Pancreas (tissue), 10 donors: ENCODE results near the gene HOXA4. TPM values are rescaled to one million over a fixed set of nuclear protein-coding genes. Genes with fewer than 3 reads are reported as not detected.
A peak's percentile ranks its signal among the peaks of the same experiment; 100 is the strongest.

Experiments
- ATAC-seq, 4 donors: fragments of 200-7000 bp; cut with Tn5 transposase; one replicate each; pipeline versions ENCODE4 v1.8.0 to v1.9.1; 2020; ENCODE audit warnings: mild to moderate bottlenecking in 4 of 4, moderate library complexity in 4 of 4
- DNase-seq, 6 donors: peaks; one replicate each; pipeline ENCODE4 v3.0.0-alpha.2; 2020
- FAIRE-seq: peaks from 2 replicates; lab custom pipeline; 2012; peaks lifted over from hg19 to GRCh38; lab: Jason Lieb, UNC
- H3K27ac ChIP-seq, 4 donors: fragments of 200-600 bp; sonication (generic); 1 replicate in 3 of 4; 2 replicates in 1 of 4; pipeline versions ENCODE4 v1.5.0 to v1.8.0; 2020
- H3K27me3 ChIP-seq, 4 donors: fragments of 200-600 bp; one replicate each; pipeline ENCODE4 v1.8.0; 2021
- H3K36me3 ChIP-seq, 3 donors: fragments of 200-600 bp; sonication (generic) in 1 of 3; one replicate each; pipeline versions ENCODE4 v1.5.0 to v1.8.0; 2020 to 2021
- H3K4me1 ChIP-seq, 3 donors: fragments of 200-600 bp; one replicate each; pipeline ENCODE4 v1.8.0; 2021
- H3K4me3 ChIP-seq, 4 donors: fragments of 200-600 bp; sonication (generic) in 2 of 4; one replicate each; pipeline versions ENCODE4 v1.5.0 to v1.8.0; 2020 to 2021
- H3K9me3 ChIP-seq, 4 donors: fragments of 200-600 bp; one replicate each; pipeline ENCODE4 v1.8.0; 2021
- WGBS, 2 donors: extraction: QIAGEN DNeasy Blood & Tissue Kit; methylation state at CpG; one replicate each; pipeline ENCODE4 v1.1.7; 2013; 5-methylcytosine and 5-hydroxymethylcytosine counted together
- intact Hi-C, 3 donors: fragments of 100-400 bp; cut with DNase I; formaldehyde crosslinking; loops; one replicate each; pipeline versions ENCODE4 v1.11.1 to v1.14.2; 2022
- polyA plus RNA-seq, 2 donors: library from polyadenylated mRNA; stranded (reverse); fragments of 200-250 nt; gene quantifications; one replicate each; pipeline ENCODE4 v1.2.3, GENCODE V29; 2013
- total RNA-seq, 6 donors: library from RNA; stranded (reverse); fragmentation: NEBNext Ultra II Directional in 4 of 6; extraction: Animal tissue kit (Norgen Biotek cat#: 25700) in 4 of 6; gene quantifications; one replicate each; pipeline versions ENCODE4 v1.2.1 to v1.2.4, GENCODE V29; 2021 to 2023
- TF ChIP-seq, protein P1 (sequence below), 4 donors: fragments of 200-600 bp; sonication (generic) in 3 of 4; IDR thresholded peaks; one replicate each; pipeline versions ENCODE4 v1.5.0 to v1.8.0; 2021; ENCODE audit warnings: antibody characterized with exemption in 4 of 4
- donor health status: healthy with polysubstance abuse.
- donor health status: DM: no; HTN: no; CAD: no; lungs with moderate emphysema.
- donor health status: DM: no; HTN: no; CAD: no.
- donor health status: control.
- donor health status: control.
- donor health status: Bipolar disorder and iron deficiency.
- donor health status: DM: yes; HTN: yes; CAD: no.
- donor health status: DM: no; HTN: no; CAD: no.
- donor health status: DM: no; HTN: no; CAD: no.
- donor health status: DM: yes; HTN: yes; CAD: no.

Gene HOXA4
- total and polyA plus RNA-seq, 8 donors = 0.19 to 2.4 (median 0.58) TPM

DNA sequence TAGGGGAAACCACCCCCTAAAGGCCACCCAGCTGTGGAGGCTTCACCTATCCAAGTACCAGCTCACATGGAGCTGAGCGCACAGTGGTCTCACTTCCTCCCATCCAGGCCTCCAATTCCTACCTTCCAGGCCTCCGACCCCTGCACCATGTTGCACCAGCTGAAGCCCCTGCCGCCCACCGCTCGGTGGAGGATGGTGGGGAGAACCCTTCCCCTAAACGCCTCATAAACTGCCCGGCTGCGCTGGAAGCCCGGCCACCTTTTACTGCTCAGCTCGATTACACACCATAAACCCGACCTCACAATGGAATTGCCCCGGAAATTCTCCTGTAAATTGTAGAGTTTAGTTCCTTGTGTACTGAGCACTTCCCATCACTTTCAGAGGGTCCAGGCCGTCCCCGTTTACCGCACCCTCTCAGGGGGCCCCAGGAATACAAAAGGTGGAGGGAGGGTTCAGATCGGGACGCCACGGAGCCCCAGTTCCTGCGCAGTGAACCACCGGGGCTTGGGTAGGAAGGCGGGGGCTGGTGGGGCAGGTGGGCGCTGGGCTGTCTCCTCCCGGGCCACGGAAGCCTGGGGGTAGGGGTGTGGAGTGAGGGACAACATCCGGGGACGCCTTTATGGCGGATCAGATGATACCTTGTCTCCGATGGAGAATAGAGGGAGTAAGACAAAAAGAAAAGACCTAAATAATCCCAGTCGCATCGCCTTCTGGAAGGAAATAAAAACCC is 27.3 kb upstream of the HOXA4 start:
- no peak for FAIRE-seq

DNA sequence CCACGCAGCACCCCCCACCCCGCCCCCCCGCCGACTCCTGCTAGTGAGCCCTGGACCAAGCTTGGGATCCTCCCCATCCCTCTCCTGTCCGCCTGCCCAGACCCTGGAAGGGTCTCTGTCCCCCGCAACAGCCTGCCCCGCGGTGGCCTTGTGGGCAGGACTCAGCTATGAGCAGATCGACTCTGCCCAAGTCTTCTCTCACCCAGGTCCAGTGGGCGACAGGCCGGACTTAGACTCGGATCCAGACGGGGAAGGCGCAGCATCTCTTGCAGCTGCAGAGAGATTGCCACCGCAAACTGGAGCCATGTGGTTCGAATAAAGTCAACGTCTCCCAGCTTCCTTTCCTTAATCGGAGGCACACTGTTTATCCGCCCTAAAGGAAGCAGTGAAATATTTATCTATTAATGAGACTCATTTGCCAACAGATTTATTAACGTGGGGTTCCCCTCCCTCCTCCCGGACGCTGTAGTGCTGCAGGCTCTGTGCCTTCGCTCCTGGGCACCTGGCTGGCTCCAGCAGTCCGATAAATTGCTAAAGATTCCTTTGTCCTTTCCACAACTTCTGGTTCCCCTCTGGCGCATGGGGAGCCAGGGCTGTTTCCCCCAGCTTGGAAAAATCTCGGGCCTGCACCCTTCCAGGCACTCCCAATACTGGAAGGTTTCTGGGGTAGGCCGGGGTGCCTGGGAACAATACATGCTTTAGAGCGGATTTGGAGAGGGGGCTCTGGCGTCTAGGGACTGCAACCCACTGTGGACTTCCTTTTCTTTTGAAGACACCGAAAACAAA is 26.6 kb upstream of the HOXA4 start:
- no peak overlapping the region for H3K27ac ChIP-seq
- DNase-seq = peak in 4 of 6 donors; percentile 0 to 69 (median 4)
- peaks cover 0 to 5% (median 4%) of the 10 kb centered on the region in 3 donors for H3K4me1 ChIP-seq
- TF ChIP-seq, protein P1, sequence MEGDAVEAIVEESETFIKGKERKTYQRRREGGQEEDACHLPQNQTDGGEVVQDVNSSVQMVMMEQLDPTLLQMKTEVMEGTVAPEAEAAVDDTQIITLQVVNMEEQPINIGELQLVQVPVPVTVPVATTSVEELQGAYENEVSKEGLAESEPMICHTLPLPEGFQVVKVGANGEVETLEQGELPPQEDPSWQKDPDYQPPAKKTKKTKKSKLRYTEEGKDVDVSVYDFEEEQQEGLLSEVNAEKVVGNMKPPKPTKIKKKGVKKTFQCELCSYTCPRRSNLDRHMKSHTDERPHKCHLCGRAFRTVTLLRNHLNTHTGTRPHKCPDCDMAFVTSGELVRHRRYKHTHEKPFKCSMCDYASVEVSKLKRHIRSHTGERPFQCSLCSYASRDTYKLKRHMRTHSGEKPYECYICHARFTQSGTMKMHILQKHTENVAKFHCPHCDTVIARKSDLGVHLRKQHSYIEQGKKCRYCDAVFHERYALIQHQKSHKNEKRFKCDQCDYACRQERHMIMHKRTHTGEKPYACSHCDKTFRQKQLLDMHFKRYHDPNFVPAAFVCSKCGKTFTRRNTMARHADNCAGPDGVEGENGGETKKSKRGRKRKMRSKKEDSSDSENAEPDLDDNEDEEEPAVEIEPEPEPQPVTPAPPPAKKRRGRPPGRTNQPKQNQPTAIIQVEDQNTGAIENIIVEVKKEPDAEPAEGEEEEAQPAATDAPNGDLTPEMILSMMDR (IDR thresholded peaks at IDR 0.05) = no peak
- H3K9me3 ChIP-seq = no peaks in the 10 kb centered on the region
- no peak for ATAC-seq
- FAIRE-seq = no peak
- peak overlapping the region in 1 of 4 donors; percentile 29 for H3K4me3 ChIP-seq
- H3K27me3 ChIP-seq = peaks cover 15 to 88% (median 38%) of the 10 kb centered on the region in 4 donors
- WGBS, 2 donors = 8 to 13% methylated on average over 29 to 30 of the region's 30 CpGs
- H3K36me3 ChIP-seq = no peaks in the 10 kb centered on the region
- intact Hi-C loops = loop anchor here in 1 of 3 donors (10.0 kb wide), 1 partner anchor 1302 kb away; no protein-coding TSS in a partner anchor

More for the DNA sequence above, 27.3 kb upstream of the HOXA4 start:
- TF ChIP-seq, protein P1 (IDR thresholded peaks at IDR 0.05) = no peak
- H3K27ac ChIP-seq = no peak overlapping the region
- H3K4me1 ChIP-seq = peaks cover 0 to 5% (median 4%) of the 10 kb centered on the region in 3 donors
- WGBS, 2 donors = 11 to 12% methylated on average over 30 of the region's 30 CpGs
- ATAC-seq (no peak), DNase-seq (peak in 3 of 6 donors; percentile 3 to 61 (median 6))
- no peak overlapping the region for H3K4me3 ChIP-seq
- intact Hi-C loops = loop anchor here in 1 of 3 donors (10.0 kb wide), 1 partner anchor 1303 kb away; no protein-coding TSS in a partner anchor
- H3K36me3 ChIP-seq = no peaks in the 10 kb centered on the region
- peaks cover 15 to 80% (median 36%) of the 10 kb centered on the region in 4 donors for H3K27me3 ChIP-seq
- no peaks in the 10 kb centered on the region for H3K9me3 ChIP-seq

DNA sequence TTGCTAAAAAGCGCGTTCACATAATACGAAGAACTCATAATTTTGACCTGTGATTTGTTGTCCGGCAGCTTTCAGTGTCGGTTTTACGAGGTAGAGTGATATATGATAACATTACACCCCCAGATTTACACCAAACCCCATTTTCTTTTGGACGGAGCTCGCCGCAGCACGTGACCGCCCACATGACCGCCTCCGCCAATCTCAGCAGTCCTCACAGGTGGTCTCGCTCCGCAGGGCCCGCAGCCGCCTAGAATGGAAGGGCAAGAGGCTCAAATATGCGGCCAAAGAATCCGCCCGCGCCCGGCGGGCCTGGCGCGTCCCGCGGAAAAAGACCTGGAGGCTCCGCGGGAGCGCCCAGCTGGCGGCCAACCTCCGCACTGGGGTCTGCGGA is 25.9 kb upstream of the HOXA4 start, which contains the start of gene HOXA7:
HOXA7 (minus strand) TSS at position 168 of the 391 bp plus-strand sequence; CDS start at position 38, 130 bp downstream.
- Histone ChIP-seq H3K9me3 (no peaks in the 10 kb centered on the region), H3K4me1 (peaks cover 0 to 5% (median 4%) of the 10 kb centered on the region in 3 donors), H3K27me3 (peaks cover 15 to 82% (median 39%) of the 10 kb centered on the region in 4 donors), H3K27ac (no peak within 1 kb of the TSS), H3K36me3 (no peaks in the 10 kb centered on the region), H3K4me3 (peak within 1 kb of the TSS in 1 of 4 donors; percentile 29)
- WGBS, 2 donors = 5 to 7% methylated on average over 33 of the region's 33 CpGs
- TF ChIP-seq, protein P1 (IDR thresholded peaks at IDR 0.05) = no peak
- intact Hi-C loops = loop anchor here in 1 of 3 donors (10.0 kb wide), 1 partner anchor 1302 kb away; no protein-coding TSS in a partner anchor
- ATAC-seq = no peak
- peak in 4 of 6 donors; percentile 1 to 59 (median 34) for DNase-seq
- no peak for FAIRE-seq

DNA sequence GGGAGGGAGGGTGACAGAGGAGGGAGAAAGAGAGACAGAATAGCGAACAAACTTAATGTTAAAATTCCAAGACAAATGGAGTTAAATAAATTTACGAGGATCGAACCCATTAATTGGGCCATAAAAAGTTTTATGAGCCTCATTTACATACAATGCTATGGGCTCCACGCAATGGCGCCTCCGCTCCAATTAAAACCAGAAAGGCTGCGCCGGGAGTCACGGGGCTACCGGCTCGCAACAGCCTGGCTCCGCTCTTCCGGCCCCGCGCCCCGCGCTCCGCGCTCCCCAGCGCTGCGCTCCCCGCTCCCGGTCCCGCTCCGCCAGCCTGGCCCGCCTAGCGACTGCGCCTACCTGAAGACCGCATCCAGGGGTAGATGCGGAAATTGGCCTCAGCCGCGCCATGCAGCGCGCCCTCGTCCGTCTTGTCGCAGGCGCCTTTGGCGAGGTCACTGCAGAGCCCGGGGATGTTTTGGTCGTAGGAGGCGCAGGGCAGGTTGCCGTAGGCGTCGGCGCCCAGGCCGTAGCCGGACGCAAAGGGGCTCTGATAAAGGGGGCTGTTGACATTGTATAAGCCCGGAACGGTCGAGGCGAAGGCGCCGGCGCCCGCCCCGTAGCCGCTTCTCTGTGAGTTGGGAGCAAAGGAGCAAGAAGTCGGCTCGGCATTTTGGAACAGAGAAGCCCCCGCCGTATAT is 25.4 kb upstream of the HOXA4 start:
- WGBS, 2 donors = 5 to 8% methylated on average over 58 to 63 of the region's 63 CpGs
- ATAC-seq = no peak
- Histone ChIP-seq H3K36me3 (no peaks in the 10 kb centered on the region), H3K4me3 (peak overlapping the region in 1 of 4 donors; percentile 29), H3K9me3 (no peaks in the 10 kb centered on the region), H3K27ac (no peak overlapping the region), H3K4me1 (peaks cover 0 to 9% (median 5%) of the 10 kb centered on the region in 3 donors), H3K27me3 (peaks cover 19 to 84% (median 39%) of the 10 kb centered on the region in 4 donors)
- intact Hi-C loops = loop anchor here in 1 of 3 donors (10.0 kb wide), 1 partner anchor 1301 kb away; no protein-coding TSS in a partner anchor
- TF ChIP-seq, protein P1 (IDR thresholded peaks at IDR 0.05) = no peak
- FAIRE-seq = no peak
- peak in 5 of 6 donors; percentile 1 to 62 (median 12) for DNase-seq
